Hair follicle dermal papilla cell (primary cell): ENCODE results near the gene MEI1. TPM values are rescaled to one million over a fixed set of nuclear protein-coding genes. Genes with fewer than 3 reads are reported as not detected.

ENCODE experiments used
- small RNA-seq: library from RNA; depleted of rRNA; stranded (forward); fragments of <200 nt; gene quantifications from one replicate; pipeline ENCODE3, GENCODE V24; 2012
- total RNA-seq: library from RNA; depleted of rRNA; stranded (reverse); fragments of >200 nt; gene quantifications from 2 replicates; pipeline ENCODE4 v1.2.3, GENCODE V29; 2012

Gene MEI1
- total RNA-seq, result 0.32 and 0.73 TPM in 2 replicates

GRCh38 chr22:41699264-41700107, at the start of gene MEI1:
MEI1 (plus strand) TSS chr22:41699503; CDS start chr22:41699539, 36 bp downstream.

GRCh38 chr22:41688365-41689211, 10.7 kb upstream of the MEI1 start, which contains the start of gene SNU13:
SNU13 (minus strand) TSS chr22:41688867; CDS start chr22:41688796, 71 bp downstream.

GRCh38 chr22:41800348-41801146, 101.2 kb downstream of the MEI1 start, which contains the start of gene CCDC134:
CCDC134 (plus strand) TSS chr22:41800679; CDS start chr22:41808891, 8,212 bp downstream.

GRCh38 chr22:41832553-41833368, 133.5 kb downstream of the MEI1 start, which contains the start of gene SREBF2:
SREBF2 (plus strand) TSS chr22:41833105; CDS start chr22:41833271, 166 bp downstream.

Small RNA genes lying within 50 kb of the gene (small RNA-seq; reads per million reads assigned to genes)
- gene HMGN2P10 (not detected), gene RF00019 (not detected), gene RNU6-476P (0.16 reads per million), gene RNU6ATAC22P (not detected)

Other genes starting within 250 kb of the MEI1 start
- 34.2 and 36.3 TPM in 2 replicates for gene PHF5A, start 230.8 kb upstream of the MEI1 start, total RNA-seq
- 66.1 and 70.7 TPM in 2 replicates for gene ACO2, start 230.4 kb upstream of the MEI1 start, total RNA-seq
- 33.6 and 42.0 TPM in 2 replicates for gene POLR3H, start 155.0 kb upstream of the MEI1 start, total RNA-seq
- 2.3 and 6.1 TPM in 2 replicates for gene CSDC2, start 138.5 kb upstream of the MEI1 start, total RNA-seq
- 22.4 and 27.6 TPM in 2 replicates for gene PMM1, start 109.7 kb upstream of the MEI1 start, total RNA-seq
- gene DESI1, start 78.5 kb upstream of the MEI1 start, total RNA-seq, result 19.0 and 21.3 TPM in 2 replicates
- gene XRCC6, start 78.2 kb upstream of the MEI1 start, total RNA-seq, result 197 and 227 TPM in 2 replicates
- gene SNU13, start 10.6 kb upstream of the MEI1 start, total RNA-seq, result 60.8 and 70.2 TPM in 2 replicates
- gene CCDC134, start 101.2 kb downstream of the MEI1 start, total RNA-seq, result 9.7 and 14.9 TPM in 2 replicates
- gene SREBF2, start 133.6 kb downstream of the MEI1 start, total RNA-seq, result 98.8 and 109 TPM in 2 replicates
- gene SHISA8, start 215.6 kb downstream of the MEI1 start, total RNA-seq, result not detected in 2 replicates
- gene TNFRSF13C, start 227.3 kb downstream of the MEI1 start, total RNA-seq, result 0.16 and 0.36 TPM in 2 replicates
- gene CENPM, start 247.6 kb downstream of the MEI1 start, total RNA-seq, result 2.4 and 2.6 TPM in 2 replicates